DMS 273 treated with DMSO at 0.1 percent for 48 hours (cell line): ENCODE results near the gene MMP24.
A peak's percentile ranks its signal among the peaks of the same experiment; 100 is the strongest.
"Not testable (repeated sequence)": the region's sequence is repeated elsewhere in the genome, so short reads cannot be mapped to it uniquely, and the experiment has no call there.

Source experiments
- DNase-seq: peaks from one replicate; lab custom pipeline; 2025; lab: John Stamatoyannopoulos, UW

The MMP24 gene

GRCh38 chr20:35226126-35226883, at the start of gene MMP24:
MMP24 (plus strand) TSS chr20:35226690; CDS start chr20:35226739, 49 bp downstream.
- DNase-seq = no peak

DNA sequence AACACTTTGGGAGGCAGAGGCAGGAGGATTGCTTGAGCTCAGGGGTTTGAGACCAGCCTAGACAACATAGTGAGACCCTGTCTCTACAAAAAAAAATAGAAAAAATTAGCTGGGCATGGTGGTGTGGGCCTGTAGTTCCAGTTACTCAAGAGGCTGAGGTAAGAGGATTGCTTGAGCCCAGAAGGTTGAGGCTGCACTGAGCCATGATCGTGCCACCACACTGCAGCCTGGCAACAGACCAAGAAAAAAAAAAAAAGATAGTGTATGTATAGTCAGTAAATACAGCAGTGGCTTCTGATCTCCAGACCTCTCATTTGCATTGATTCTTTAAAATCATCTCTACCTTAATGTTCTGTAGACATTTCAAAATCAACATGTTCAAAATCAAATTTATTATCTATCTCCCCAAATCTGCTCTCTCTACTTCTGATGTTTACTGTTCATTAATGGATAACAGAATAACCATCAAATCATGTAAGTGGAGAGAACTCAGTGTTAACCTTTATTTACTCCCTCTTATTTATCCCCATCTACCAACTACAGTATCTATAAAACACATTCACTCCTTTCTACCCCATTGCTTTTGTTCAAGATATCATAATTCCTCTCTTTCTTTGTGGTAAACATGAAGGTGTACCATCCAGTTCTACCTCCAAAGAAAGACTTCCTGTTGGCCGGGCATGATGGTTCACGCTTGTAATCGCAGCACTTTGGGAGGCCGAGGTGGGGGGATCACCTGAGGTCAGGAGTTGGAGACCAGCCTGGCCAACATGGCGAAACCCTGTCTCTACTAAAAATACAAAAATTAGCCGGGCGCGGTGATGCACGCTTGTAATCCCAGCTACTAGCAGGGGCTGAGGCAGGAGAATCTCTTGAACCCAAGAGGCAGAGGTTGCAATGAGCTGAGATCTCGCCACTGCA, 46.9 kb upstream of the MMP24 start:
- no peak for DNase-seq

GRCh38 chr20:35180266-35180665, 46.2 kb upstream of the MMP24 start:
- DNase-seq = no peak

DNA sequence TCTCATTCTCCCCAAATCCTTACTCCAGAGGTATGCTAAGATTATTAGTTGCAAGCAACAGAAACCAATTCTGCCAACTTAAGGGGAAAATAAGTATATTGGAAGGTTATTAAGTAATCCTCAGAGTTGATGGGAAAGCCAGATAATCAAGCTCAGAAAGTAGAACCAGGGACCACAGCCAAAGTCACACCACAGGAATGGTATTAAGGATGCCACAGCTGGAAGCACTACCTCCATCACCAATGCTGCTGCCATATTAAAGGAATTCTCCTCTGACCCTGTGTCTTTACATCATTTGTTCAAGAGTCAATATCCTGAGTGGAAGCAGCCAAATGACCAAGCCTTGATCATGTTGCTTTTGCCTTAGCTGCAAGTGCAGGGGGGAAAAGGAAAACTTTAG, 44.8 kb upstream of the MMP24 start:
- no peak for DNase-seq

GRCh38 chr20:35186691-35187289, 39.7 kb upstream of the MMP24 start:
- DNase-seq = not testable (repeated sequence)

GRCh38 chr20:35187584-35188190, 38.8 kb upstream of the MMP24 start:
- no peak for DNase-seq

GRCh38 chr20:35189223-35189622, 37.3 kb upstream of the MMP24 start:
- not testable (repeated sequence) for DNase-seq

DNA sequence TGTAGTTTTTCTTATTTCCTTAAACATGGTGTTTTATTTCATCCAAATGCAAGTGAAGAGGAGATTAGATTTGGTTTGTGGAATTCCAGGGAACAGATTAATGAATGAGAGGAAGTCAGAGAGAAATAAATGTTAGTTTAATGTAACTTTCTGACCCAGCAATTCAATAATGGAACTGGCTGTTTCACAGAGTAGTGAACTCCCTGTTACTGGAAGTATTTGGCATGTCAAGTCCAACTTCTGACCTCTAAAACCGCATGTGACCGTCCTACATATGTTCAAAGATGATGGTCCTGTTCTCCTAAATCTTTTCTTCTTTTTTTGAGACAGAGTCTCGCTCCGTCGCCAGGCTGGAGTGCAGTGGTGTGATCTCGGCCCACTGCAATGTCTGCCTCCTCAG, 35.9 kb upstream of the MMP24 start:
- no peak for DNase-seq

- DNase-seq = no peak
Measured at GRCh38 chr20:35191419-35192117, 34.9 kb upstream of the MMP24 start.

- DNase-seq = peak; percentile 35
Measured at GRCh38 chr20:35192118-35192872, 34.2 kb upstream of the MMP24 start.

- not testable (repeated sequence) for DNase-seq
Measured at GRCh38 chr20:35193031-35193791, 33.3 kb upstream of the MMP24 start.

DNA sequence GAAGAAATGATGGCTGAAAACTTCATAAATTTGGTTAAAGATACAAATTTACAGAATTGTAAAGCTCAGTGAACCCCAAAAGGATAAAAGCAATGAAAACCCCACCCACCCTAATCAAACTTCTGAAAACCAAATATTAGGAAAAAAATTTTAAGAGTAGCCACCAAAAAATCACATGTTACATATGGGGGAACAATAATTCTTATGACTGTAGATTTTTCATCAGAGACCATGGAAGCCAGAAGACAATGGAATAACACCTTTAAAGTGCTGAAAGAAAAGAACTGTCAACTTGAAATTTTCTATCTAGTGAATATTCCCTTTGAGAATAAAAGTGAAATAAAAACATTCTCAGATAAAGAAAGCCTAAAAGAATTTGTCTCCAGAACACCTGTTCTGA, 30.2 kb upstream of the MMP24 start:
- DNase-seq = no peak

- no peak for DNase-seq
Measured at GRCh38 chr20:35199740-35200139, 26.8 kb upstream of the MMP24 start.

DNA sequence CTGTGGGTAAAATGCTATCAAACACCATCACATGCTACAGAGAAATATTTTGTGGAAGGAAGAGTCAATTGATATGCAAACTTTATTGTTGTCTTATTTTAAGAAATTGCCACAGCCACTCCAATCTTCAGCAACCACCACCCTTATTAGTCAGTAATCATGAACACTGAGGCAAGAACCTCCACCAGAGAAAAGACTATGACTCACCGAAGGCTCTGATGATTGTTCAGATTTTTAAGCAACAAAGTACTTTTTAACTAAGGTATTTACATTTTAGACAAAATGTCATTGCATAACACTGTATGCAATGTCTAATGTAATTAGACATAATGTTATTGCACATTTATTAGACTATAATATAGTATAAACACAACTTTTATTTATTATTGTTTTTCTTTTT, 26.2 kb upstream of the MMP24 start:
- no peak for DNase-seq

DNA sequence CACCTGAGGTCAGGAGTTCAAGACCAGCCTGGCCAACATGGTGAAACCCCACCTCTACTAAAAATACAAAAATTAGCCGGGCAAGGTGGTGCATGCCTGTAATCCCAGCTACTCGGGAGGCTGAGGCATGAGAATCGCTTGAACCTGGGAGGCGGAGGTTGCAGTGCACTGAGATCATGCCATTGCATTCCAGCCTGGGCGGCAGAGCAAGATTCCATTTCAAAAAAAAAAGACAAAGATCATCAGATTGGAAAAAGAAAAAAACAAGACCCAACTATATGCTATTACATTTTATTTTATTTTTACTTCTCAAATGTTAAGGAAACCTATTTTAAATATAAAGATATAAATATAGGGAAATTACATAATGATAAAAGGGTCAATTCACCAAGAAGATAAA, 25.0 kb upstream of the MMP24 start:
- DNase-seq = not testable (repeated sequence)

DNA sequence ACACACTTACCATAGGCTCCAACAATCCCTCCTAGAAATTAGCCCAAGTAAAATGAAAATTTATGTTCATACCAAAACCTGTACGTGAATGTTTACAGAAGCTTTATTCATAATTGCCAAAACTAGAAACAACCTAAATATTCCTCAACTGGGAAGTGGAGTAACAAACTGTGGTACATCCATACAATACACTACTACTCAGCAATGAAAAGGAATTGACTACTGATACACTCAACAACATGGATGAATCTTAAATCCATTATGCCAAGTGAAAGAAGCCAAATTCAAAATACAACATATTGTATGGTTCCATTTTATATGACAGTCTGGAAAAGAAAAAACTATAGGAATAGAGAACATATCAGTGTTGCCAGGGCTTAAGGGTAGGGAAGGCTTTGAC, 19.7 kb upstream of the MMP24 start:
- DNase-seq = no peak

GRCh38 chr20:35207950-35208611, 18.4 kb upstream of the MMP24 start:
- peak; percentile 51 for DNase-seq

GRCh38 chr20:35215066-35215956, 11.2 kb upstream of the MMP24 start:
- no peak for DNase-seq
